Suppressor macrophage treated with lipopolysaccharide for 1 hour (primary cell): Measurements from ENCODE around the gene QPRT.
"Not testable (repeated sequence)": the region's sequence is repeated elsewhere in the genome, so short reads cannot be mapped to it uniquely, and the experiment has no call there.

Experiments
- DNase-seq, 3 donors: peaks; one replicate each; pipeline ENCODE4 v3.0.0-alpha.2; 2020 to 2022

QPRT gene

DNA sequence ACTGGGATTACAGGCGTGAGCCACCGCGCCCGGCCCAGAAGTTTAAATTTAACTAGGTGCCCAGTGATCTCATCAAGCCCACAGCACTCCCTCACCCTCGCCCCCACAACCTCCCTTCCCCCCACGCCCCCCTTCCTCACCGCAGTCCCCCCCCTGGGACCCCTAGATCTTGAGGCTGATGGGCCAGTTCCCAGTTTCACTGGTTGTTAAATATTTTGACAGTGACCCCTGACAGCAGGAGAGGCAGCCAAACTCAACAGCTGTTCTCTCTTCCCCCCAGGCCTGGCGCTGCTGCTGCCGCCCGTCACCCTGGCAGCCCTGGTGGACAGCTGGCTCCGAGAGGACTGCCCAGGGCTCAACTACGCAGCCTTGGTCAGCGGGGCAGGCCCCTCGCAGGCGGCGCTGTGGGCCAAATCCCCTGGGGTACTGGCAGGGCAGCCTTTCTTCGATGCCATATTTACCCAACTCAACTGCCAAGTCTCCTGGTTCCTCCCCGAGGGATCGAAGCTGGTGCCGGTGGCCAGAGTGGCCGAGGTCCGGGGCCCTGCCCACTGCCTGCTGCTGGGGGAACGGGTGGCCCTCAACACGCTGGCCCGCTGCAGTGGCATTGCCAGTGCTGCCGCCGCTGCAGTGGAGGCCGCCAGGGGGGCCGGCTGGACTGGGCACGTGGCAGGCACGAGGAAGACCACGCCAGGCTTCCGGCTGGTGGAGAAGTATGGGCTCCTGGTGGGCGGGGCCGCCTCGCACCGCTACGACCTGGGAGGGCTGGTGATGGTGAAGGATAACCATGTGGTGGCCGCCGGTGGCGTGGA is 15.6 kb downstream of the QPRT start:
- no peak for DNase-seq

DNA sequence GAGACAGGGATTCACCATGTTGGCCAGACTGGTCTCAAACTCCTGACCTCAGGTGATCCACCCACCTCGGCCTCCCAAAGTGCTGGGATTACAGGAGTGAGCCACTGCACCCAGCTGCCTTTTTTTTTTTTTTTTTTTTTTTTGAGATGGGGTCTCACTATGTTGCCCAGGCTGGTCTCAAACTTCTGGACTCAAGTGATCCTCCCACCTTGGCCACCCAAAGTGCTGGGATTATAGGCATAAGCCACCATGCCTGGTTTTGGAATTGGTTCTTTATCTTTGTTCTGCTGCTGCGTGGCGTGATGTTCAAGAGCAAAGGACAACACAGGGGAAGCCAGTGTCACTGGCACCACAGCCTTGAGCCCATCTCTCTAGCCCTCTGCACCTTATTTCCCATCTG is 16.7 kb downstream of the QPRT start:
- not testable (repeated sequence) for DNase-seq

DNA sequence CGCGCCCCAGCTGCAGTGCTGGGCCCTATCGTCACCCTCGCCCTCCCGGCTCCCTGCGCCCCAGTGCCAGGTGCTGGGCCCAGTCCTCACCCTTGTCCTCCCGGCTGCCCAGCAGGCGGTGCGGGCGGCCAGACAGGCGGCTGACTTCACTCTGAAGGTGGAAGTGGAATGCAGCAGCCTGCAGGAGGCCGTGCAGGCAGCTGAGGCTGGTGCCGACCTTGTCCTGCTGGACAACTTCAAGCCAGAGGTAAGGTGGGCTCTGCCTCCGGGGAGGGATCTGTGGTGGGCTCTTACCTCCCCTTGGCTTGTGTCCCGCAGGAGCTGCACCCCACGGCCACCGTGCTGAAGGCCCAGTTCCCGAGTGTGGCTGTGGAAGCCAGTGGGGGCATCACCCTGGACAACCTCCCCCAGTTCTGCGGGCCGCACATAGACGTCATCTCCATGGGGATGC is 17.9 kb downstream of the QPRT start:
- DNase-seq, result no peak

DNA sequence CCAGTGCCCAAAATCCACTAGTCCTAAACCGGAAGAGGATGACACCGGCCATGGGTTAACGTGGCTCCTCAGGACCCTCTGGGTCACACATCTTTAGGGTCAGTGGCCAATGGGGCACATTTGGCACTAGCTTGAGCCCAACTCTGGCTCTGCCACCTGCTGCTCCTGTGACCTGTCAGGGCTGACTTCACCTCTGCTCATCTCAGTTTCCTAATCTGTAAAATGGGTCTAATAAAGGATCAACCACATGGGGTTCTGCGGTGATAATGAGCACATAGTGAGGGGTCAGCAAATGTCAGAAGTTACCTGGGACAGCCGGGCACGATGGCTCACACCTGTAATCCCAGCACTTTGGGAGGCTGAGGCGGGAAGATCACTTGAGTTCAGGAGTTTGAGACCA is 18.4 kb downstream of the QPRT start:
- DNase-seq, result no peak

DNA sequence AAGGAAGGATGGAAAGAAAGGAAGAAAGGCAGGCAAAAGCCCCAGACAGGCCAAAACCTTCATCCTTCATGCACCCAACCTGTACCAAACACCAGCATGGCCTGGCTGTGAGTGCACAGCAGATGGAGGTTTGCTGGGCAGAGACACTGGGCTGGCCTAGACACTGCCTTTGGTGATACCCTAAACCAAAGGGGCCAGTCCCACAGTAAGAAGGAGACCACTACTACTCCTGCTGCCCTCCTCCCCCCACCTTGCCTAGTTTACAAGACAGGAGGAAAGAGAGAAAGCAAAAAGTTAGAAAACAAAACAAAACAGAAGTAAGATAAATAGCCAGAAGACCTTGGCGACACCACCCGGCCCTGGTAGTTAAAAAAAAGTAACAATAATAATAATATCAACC is 19.1 kb downstream of the QPRT start:
- no peak for DNase-seq

DNA sequence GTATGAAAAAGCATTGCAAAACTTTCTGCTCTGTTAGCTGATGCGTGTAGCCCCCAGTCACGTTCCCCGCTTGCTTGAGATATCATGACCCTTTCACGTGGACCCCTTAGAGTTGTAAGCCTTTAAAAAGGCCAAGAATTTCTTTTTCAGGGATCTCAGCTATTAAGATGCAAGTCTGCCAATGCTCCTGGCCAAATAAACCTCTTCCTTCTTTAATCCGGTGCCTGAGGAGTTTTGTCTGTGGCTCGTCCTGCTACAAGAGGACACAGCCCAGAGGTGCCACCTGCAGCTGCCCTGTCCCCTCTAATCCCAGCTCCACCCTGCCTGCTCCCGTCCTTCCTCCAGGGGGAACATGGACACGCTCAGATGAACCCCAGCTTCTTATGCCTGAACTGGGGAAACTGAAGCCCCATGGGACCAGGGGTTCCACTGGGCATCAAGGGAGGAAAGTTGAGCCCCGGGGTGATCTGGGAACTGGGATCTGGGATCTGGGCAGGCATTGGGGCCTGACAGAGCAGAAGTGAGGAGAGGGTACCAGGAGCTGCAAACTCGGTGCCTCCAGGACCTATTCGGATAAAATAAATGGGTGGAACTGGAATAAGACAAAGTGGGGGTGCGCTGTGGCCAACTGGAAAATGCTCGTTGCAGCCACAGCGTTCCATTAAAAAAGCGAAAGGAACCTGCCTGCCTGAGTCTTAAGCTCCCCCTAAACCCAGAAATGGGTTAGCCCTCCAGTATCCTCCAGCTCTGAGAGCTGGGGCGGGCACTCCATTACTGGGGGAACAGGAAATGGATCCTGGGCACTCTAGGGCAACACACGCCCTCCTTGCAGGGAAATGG is 19.7 kb downstream of the QPRT start:
- no peak for DNase-seq

DNA sequence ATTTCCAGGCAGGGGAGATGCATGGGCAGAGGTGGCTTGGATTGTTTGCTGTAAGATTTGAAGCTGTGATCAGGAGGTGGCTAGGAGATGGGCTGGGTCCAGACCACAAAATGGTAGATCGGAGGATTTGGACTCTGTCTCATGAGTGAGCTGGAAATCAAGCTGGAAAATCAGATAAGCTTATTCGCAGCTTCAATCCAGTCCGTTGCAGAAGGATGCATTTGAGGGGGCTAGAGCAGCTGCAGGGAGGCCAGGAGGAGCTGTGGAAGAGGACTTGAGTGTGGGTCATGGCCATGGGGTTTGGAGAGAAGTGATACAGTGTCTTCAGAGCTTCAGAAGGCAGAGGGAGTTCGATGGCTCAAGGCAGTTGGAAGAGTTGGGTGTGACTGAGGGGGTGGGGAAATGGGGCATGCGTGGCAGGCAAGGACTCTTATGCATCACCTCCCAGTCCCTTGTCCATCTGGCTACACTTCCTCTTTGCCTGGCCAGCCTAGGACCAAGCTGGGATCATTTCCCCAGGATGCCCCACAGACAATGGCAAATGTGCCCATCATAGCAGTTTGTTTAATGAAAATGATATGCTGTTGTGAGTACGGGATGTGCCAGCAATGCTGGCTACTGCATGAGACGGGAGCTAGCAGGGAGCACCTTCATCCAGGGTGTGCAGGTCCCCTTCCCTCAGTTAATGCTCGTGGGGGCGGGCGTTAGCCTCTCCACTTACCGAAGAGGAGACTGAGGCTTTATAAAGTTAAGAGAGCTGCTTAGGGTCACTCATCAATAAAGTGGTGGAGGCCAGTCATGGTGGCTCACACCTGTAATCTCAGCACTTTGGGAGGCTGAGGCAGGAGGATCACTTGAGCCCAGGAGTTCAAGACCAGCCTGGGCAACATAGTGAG is 20.6 kb downstream of the QPRT start:
- peak; percentile 35 to 53 (median 42) for DNase-seq

DNA sequence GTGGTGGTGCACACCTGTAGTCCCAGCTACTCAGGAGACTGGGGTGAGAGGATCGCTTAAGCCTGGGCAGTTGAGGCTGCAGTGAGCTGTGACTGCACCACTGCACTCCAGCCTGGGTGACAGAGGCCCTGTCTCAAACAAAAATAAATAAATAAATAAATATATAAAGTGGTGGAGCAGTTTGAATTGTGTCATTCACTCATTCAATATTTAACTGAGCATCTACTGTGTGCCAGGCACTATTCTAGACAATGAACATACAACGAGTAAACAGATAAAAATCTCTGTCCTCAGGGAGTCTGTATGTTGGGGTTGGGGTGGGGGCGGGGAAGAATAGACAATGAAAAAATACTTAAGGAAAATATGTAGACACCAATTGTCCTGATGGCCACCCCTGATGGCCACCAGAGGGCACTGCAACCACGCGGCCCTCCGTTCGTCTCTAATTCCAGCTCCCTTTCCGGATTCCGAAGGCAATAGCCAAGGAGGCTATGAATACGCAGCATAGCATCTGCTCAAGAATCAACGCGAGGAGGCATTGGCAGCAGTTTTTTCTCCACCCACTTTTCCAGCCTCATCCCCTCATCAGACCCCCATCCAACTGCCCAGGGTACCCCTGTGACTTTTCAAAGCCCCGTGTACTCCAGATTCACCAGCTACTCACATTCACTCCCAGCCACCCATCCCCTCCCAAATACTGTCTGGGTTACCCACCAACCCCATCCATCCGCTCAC is 21.4 kb downstream of the QPRT start:
- DNase-seq, result peak; percentile 80 to 87 (median 86)

DNA sequence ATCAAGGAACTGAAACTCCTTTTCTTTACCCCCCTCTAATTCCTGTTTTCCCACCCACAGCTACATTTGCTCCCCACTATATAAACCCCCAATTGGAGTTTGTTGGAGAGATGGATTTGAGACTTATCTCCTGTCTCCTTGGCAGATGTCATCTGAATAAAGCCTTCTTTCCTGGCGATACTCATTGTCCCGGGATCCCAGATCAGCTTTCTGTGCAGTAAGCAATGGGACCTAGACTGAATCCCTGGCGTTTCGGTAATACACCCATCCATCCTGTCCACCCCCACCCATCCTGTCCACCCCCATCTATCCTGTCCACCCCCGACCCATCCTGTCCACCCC is 22.2 kb downstream of the QPRT start:
- DNase-seq, result no peak

DNA sequence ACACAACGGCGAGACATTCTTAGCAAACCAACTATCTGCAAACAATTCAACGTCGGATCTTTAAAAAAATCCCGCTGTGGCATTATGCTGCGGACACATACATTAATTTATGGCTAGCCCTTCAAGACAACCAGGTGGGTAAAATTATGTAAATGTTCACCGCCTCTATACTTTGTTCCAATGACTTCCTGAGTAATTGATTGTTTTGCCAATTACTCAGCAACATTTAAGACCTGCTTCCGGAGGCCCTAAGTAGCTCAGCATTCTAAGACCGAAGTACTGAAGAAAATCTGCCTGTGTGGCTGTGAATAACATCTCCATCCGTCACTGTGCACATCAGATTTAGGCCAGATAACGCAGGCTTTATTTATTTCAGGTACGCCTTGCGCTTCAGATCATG is 23.3 kb downstream of the QPRT start:
- no peak for DNase-seq

DNA sequence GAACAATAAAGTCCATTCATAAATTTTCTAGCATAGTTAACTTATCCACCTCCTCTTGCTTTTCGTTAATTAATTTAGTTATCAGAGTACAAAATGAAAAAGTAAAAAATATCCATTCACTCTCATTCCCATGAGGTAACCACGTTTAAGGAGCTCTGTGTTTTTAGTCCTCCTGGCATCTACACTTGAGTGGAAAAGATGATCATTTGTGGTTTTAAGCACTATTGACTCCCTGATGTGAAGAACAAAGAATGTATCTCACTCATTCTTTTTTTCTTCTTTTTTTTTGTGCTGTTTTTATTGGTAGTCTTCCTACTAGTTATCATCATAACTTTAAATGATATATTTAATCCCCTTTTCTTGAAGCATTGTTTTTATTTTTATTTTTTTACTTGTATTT is 26.1 kb downstream of the QPRT start:
- no peak for DNase-seq

DNA sequence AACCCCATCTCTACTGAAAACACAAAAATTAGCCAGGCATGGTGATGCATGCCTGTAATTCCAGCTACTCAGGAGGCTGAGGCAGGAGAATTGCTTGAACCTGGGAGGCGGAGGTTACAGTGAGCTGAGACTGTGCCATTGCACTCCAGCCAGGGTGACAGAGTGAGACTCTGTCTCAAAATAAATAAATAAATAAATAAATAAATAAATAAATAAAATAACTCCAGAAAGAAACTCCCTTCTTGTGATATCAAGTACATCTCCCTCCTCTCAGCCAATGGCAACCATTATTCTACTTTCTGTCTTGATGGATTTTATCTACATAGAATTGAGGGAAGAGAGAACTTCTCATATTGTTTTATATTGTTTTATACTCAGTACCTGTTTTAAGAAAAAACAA is 28.2 kb downstream of the QPRT start:
- not testable (repeated sequence) for DNase-seq

DNA sequence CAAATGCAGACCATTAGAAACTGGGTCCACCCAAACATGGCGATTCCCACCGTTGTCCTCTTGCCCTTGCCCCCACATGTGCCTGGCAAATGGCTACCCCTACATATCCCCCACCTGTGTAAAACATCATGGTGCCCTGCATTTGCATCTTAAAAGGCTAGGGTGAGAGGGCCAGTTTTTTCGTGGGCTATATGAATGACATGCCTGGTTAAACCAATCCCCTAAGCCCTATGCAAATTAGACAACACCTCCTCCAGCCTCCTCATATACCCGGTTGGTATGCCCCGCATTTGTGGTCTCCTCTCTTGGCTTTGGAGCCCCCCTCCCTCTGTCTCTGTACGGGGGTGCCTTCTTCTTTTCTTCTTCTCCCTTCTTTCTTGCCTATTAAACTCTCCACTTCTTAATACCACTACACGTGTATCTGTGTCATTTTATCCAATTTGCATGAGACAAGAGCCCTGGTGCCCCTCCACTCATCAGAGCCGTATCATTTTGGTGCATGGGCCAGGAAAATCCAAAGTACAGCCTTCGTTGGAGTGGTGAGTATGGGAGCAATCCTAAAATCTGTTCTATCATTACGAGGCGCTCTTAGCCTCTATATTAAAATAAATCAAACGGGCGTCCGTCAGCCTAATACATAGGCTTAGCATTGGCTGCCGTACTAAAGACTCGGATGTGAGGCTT is 30.1 kb downstream of the QPRT start:
- DNase-seq, result no peak

DNA sequence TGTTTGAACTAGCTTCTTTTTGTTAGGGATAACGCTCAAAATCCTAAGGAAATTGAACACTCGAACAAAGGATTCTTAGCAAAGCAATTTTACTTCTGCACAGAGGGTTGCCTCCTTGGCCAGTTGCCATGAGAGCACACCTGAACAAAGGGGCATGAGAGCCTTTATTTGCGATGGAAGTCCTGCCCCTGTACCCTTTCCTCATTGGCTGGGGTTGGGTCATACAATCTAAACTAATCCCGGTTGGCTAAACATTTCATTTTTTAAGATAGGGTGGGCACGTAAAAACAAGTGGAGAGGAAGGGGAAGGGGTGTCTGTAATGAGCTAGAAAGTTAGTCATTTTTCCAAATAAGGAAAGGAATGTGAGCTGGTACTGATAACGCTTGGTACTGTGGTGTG is 30.7 kb downstream of the QPRT start:
- DNase-seq, result not testable (repeated sequence)

DNA sequence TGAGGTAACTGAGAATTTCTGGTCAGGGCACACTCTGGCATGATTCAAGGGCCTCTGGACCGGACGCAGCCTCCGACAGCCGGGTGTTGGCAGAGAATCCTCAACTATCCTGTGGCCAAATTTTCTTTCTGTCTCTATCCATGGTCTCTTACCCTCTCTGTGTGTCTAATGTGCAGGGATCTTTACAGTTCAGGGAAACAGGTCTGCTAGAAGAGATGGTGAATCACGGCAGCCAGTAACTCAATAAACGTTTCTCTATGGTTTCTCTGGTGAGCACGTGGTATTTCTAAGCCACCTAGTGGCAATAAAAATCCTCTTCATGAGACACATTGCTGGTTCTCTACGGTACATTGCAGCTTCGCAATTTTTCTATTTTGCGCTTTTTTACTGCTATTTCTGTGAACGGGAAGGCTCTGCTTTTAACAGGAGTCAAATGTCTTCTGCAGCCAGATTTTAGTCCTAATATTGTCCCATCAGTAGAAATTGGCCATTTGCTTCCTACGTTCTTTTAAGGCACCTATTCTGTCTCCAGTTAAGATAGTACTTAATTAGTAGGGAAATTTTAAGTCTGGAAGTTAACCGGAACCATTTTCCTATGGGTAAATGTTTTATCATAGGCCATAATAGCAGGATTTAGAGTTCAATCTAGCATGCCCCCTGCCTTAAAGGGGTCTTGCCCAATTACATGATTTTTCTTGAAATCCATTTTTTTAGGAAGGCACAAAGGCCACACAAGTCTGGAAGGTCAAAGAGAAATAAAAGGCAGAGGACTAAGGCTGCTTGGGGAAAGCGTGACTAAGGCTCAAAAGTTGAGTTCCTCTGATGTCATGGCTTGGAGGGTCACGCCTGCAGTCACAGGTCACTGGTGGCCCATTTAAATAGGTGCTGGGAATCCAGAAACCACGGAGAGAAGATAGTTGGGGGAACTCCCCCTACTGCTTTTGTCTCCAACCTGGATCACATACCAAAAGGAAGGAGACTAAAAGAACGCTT is 31.5 kb downstream of the QPRT start:
- peak; percentile 76 to 88 (median 85) for DNase-seq

DNA sequence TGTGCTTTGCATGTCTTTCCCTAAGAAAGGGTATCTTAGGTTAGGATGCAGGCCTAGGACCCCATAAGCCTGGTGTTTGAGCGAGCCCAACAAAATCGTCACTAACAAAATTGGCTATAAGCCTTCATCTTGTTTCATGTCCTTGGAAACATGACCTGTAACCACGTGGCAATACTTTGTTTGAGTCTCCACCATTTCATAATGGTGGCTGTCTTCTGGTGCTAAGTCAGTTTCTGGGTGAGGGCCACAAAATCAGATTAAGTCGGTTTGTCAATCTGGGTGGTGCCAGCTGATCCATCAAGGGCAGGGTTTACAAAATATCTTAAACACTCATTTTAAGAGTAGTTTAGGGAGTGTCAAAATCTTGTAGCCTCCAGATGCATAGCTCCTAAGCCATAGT is 33.8 kb downstream of the QPRT start:
- DNase-seq, result no peak

DNA sequence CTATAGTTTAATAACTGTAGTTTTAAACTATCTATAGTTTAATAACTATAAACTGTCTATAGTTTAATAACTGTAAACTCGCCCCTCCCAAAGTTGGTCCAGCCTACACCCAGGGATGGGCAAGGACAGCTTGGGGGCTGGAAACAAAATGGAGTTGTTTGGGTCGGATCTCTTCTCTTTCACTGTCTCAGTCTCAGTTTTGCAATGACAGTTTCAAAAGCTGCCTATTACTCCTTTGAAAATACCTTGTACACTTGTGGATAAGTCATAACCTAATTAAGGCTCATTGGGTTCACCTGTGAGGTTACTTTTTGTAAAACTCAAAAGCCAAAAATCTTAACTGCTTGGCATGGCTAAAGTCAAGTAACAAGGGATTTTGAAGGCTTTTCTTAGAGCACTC is 35.4 kb downstream of the QPRT start:
- DNase-seq, result no peak

DNA sequence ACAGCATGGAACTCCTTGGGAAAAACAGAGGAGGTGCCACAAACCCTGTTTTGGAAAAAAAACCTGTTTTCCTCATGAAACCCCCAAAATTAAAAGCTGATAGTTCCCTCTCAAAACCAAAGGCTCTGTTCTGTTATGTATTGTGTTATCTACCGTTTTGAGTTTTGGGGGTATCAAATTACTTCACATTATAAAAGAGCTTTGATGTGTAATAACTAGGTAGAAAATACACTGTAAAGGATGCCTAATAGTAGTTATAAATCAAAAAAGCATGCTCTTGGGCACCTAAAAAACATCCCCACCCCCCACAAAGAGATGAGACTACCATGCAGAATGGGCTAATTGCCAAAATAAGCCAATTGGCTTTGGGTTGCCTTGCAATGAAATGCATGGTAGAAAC is 36.0 kb downstream of the QPRT start:
- DNase-seq, result no peak

DNA sequence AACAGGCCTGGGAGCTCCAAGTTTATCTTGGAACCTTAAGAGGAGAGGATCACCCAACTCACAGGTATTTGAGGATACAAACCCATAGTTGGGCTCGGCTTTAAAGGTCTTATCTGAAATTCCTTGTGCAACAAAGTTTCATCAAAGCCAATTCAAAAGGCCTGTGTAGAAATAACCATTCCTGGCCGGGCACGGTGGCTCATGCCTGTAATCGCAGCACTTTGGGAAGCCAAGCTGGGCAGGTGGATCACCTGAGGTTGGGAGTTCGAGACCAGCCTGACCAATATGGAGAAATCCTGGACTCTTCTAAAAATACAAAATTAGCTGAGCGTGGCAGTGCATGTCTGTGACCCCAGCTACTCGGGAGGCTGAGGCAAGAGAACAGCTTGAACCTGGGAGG is 38.1 kb downstream of the QPRT start:
- DNase-seq, result no peak

DNA sequence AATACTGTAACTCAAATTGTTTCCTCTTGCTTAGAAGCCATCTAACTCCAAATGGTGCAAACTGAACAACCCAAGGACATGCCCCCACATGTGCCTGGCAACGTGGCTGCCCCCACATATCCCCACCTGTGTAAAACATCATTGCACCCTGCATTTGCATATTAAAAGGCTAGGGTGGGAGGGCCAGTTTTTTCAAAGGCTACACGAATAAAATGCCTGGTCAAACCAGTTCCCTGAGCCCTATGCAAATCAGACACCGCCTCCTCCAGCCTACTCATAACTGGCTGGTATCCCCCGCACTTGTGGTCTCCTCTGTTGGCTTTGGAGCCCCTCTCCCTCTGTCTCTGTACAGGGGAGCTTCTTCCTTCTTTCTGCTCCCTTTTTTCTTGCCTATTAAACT is 40.1 kb downstream of the QPRT start:
- DNase-seq, result no peak

DNA sequence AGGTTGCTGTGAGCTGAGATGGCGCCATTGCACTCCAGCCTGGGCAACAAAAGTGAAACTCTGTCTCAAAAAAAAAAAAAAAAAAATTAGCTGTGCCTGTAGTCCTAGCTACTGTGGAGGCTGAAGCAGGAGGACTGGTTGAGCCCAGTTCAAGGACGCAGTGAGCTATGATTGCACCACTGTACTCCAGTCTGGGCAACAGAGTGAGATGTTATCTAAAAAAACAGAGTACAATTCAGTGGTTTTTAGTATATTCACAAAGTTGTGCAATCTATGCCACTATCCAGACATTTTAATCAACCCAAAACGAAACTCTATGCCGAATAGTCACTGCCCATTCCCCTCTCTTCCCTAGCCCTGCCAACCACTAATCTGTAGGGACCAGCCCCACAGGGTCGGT is 41.7 kb downstream of the QPRT start:
- no peak for DNase-seq
